ENCODE measurements around the gene RFC5. TPM values are rescaled to one million over a fixed set of nuclear protein-coding genes. Genes with fewer than 3 reads are reported as not detected.

The RFC5 gene
- total RNA-seq, 1 donor from 2014 or later = 8.3 TPM

- H3K27ac Mint-ChIP-seq (ENCODE audit: unreplicated experiment) = no peak overlapping the region
- no peak for DNase-seq (ENCODE audit: low spot score)
- no peaks in the 10 kb centered on the region for H3K4me1 Mint-ChIP-seq (ENCODE audit: unreplicated experiment)
- no peaks in the 10 kb centered on the region for H3K36me3 Mint-ChIP-seq (ENCODE audit: low read depth, unreplicated experiment)
- no peaks in the 10 kb centered on the region for H3K27me3 Mint-ChIP-seq (ENCODE audit: unreplicated experiment)
- TF ChIP-seq CTCF (IDR thresholded peaks at IDR 0.05; ENCODE audit: unreplicated experiment) = no peak
- H3K9me3 Mint-ChIP-seq (ENCODE audit: unreplicated experiment) = no peaks in the 10 kb centered on the region
- H3K4me3 Mint-ChIP-seq (ENCODE audit: unreplicated experiment) = no peak overlapping the region
Observed at GRCh38 chr12:117980616-117981015, 35.9 kb upstream of the RFC5 start.

GRCh38 chr12:117981267-117981666 is 35.2 kb upstream of the RFC5 start:
- Mint-ChIP-seq H3K4me3 (ENCODE audit: unreplicated experiment) (no peak overlapping the region), H3K27me3 (ENCODE audit: unreplicated experiment) (no peaks in the 10 kb centered on the region), H3K4me1 (ENCODE audit: unreplicated experiment) (no peaks in the 10 kb centered on the region), H3K27ac (ENCODE audit: unreplicated experiment) (no peak overlapping the region), H3K9me3 (ENCODE audit: unreplicated experiment) (no peaks in the 10 kb centered on the region), H3K36me3 (ENCODE audit: low read depth, unreplicated experiment) (no peaks in the 10 kb centered on the region)
- no peak for TF ChIP-seq CTCF (IDR thresholded peaks at IDR 0.05; ENCODE audit: unreplicated experiment)
- no peak for DNase-seq (ENCODE audit: low spot score)

GRCh38 chr12:117985182-117985581 is 31.3 kb upstream of the RFC5 start:
- DNase-seq (ENCODE audit: low spot score) = no peak
- TF ChIP-seq CTCF (IDR thresholded peaks at IDR 0.05; ENCODE audit: unreplicated experiment) = no peak
- Mint-ChIP-seq H3K27ac (ENCODE audit: unreplicated experiment) (no peak overlapping the region), H3K36me3 (ENCODE audit: low read depth, unreplicated experiment) (no peaks in the 10 kb centered on the region), H3K9me3 (ENCODE audit: unreplicated experiment) (no peaks in the 10 kb centered on the region), H3K4me3 (ENCODE audit: unreplicated experiment) (no peak overlapping the region), H3K4me1 (ENCODE audit: unreplicated experiment) (no peaks in the 10 kb centered on the region), H3K27me3 (ENCODE audit: unreplicated experiment) (no peaks in the 10 kb centered on the region)

GRCh38 chr12:117986705-117987469 is 29.6 kb upstream of the RFC5 start:
- no peak for DNase-seq (ENCODE audit: low spot score)
- Mint-ChIP-seq H3K27ac (ENCODE audit: unreplicated experiment) (no peak overlapping the region), H3K36me3 (ENCODE audit: low read depth, unreplicated experiment) (no peaks in the 10 kb centered on the region), H3K9me3 (ENCODE audit: unreplicated experiment) (no peaks in the 10 kb centered on the region), H3K4me3 (ENCODE audit: unreplicated experiment) (no peak overlapping the region), H3K27me3 (ENCODE audit: unreplicated experiment) (no peaks in the 10 kb centered on the region), H3K4me1 (ENCODE audit: unreplicated experiment) (no peaks in the 10 kb centered on the region)
- TF ChIP-seq CTCF (IDR thresholded peaks at IDR 0.05; ENCODE audit: unreplicated experiment) = no peak

- Mint-ChIP-seq H3K27me3 (ENCODE audit: unreplicated experiment) (no peaks in the 10 kb centered on the region), H3K4me1 (ENCODE audit: unreplicated experiment) (no peaks in the 10 kb centered on the region), H3K27ac (ENCODE audit: unreplicated experiment) (no peak overlapping the region), H3K36me3 (ENCODE audit: low read depth, unreplicated experiment) (no peaks in the 10 kb centered on the region), H3K4me3 (ENCODE audit: unreplicated experiment) (no peak overlapping the region), H3K9me3 (ENCODE audit: unreplicated experiment) (no peaks in the 10 kb centered on the region)
- no peak for DNase-seq (ENCODE audit: low spot score)
- TF ChIP-seq CTCF (IDR thresholded peaks at IDR 0.05; ENCODE audit: unreplicated experiment) = no peak
Observed at GRCh38 chr12:117994551-117995438, 21.7 kb upstream of the RFC5 start.
